MM.1S (cell line): Measurements from ENCODE around the gene FRMD3.

Experiments used
- CTCF ChIP-seq: fragments of 300-600 bp; sonication (generic); IDR thresholded peaks from 2 replicates; pipeline ENCODE4 v1.5.1; 2016; ENCODE audit warnings: antibody characterized with exemption, low read length, mixed read lengths
- EZH2 ChIP-seq: fragments of 300-600 bp; sonication (generic); optimal IDR thresholded peaks from 2 replicates; pipeline ENCODE3; 2017; ENCODE audit warnings: low read depth, mild to moderate bottlenecking, antibody characterized with exemption, low read length, mixed read lengths

GRCh38 chr9:83432104-83432627 is 106.0 kb downstream of the FRMD3 start:
- TF ChIP-seq CTCF (no peak), EZH2 (no peak)
